Measurements from ENCODE around the gene GNAT2. TPM values are rescaled to one million over a fixed set of nuclear protein-coding genes. Genes with fewer than 3 reads are reported as not detected.

GNAT2 gene
- total RNA-seq, 1 donor from 2014 or later, result not detected

- Histone ChIP-seq H3K36me3 (ENCODE audit: insufficient read depth, low read length) (no peaks in the 10 kb centered on the region), H3K27ac (ENCODE audit: low read depth, low read length) (no peak overlapping the region), H2AFZ (ENCODE audit: low read depth, low read length) (no peak overlapping the region), H3K4me3 (ENCODE audit: insufficient read depth, low read depth, low read length) (no peak overlapping the region), H3K4me2 (ENCODE audit: low read length) (no peak overlapping the region), H3K27me3 (ENCODE audit: insufficient read depth, low read length) (peaks cover 5% of the 10 kb centered on the region), H3K9ac (ENCODE audit: low read length) (no peak overlapping the region), H3K79me2 (ENCODE audit: insufficient read depth, low read length) (no peaks in the 10 kb centered on the region), H3K4me1 (ENCODE audit: insufficient read depth, low read length) (peaks cover 16% of the 10 kb centered on the region), H3K9me3 (ENCODE audit: insufficient read depth, low read depth, low read length) (no peaks in the 10 kb centered on the region), H4K20me1 (ENCODE audit: insufficient read depth, low read length) (no peaks in the 10 kb centered on the region)
- Mint-ChIP-seq H3K27ac (ENCODE audit: unreplicated experiment) (no peak overlapping the region), H3K4me3 (ENCODE audit: unreplicated experiment) (no peak overlapping the region), H3K4me1 (ENCODE audit: low read depth, unreplicated experiment) (no peaks in the 10 kb centered on the region), H3K36me3 (ENCODE audit: low read depth, unreplicated experiment) (no peaks in the 10 kb centered on the region), H3K27me3 (ENCODE audit: low read depth, unreplicated experiment) (peaks cover 47% of the 10 kb centered on the region), H3K9me3 (ENCODE audit: unreplicated experiment) (no peaks in the 10 kb centered on the region)
- DNase-seq (ENCODE audit: low read depth), result no peak
- no peak for TF ChIP-seq CTCF (IDR thresholded peaks at IDR 0.05; ENCODE audit: insufficient read depth, low read depth, low read length)
- no peak for TF ChIP-seq EZH2 (IDR thresholded peaks at IDR 0.05; ENCODE audit: insufficient read depth, low read length)
- no peak for FAIRE-seq
Measured at GRCh38 chr1:109652402-109652801, 33.0 kb upstream of the GNAT2 start.

GRCh38 chr1:109650609-109651008 is 31.2 kb upstream of the GNAT2 start:
- Histone ChIP-seq H3K4me3 (ENCODE audit: insufficient read depth, low read depth, low read length) (no peak overlapping the region), H3K4me1 (ENCODE audit: insufficient read depth, low read length) (peaks cover 14% of the 10 kb centered on the region), H3K79me2 (ENCODE audit: insufficient read depth, low read length) (no peaks in the 10 kb centered on the region), H4K20me1 (ENCODE audit: insufficient read depth, low read length) (no peaks in the 10 kb centered on the region), H3K36me3 (ENCODE audit: insufficient read depth, low read length) (no peaks in the 10 kb centered on the region), H3K27me3 (ENCODE audit: insufficient read depth, low read length) (peaks cover 5% of the 10 kb centered on the region), H3K9ac (ENCODE audit: low read length) (no peak overlapping the region), H2AFZ (ENCODE audit: low read depth, low read length) (no peak overlapping the region), H3K4me2 (ENCODE audit: low read length) (peak overlapping the region; percentile 61), H3K9me3 (ENCODE audit: insufficient read depth, low read depth, low read length) (no peaks in the 10 kb centered on the region), H3K27ac (ENCODE audit: low read depth, low read length) (no peak overlapping the region)
- Mint-ChIP-seq H3K4me1 (ENCODE audit: low read depth, unreplicated experiment) (no peaks in the 10 kb centered on the region), H3K36me3 (ENCODE audit: low read depth, unreplicated experiment) (no peaks in the 10 kb centered on the region), H3K27ac (ENCODE audit: unreplicated experiment) (no peak overlapping the region), H3K4me3 (ENCODE audit: unreplicated experiment) (no peak overlapping the region), H3K9me3 (ENCODE audit: unreplicated experiment) (no peaks in the 10 kb centered on the region), H3K27me3 (ENCODE audit: low read depth, unreplicated experiment) (peaks cover 44% of the 10 kb centered on the region)
- no peak for FAIRE-seq
- TF ChIP-seq CTCF (IDR thresholded peaks at IDR 0.05; ENCODE audit: insufficient read depth, low read depth, low read length), result no peak
- TF ChIP-seq EZH2 (IDR thresholded peaks at IDR 0.05; ENCODE audit: insufficient read depth, low read length), result no peak
- peak; percentile 36 for DNase-seq (ENCODE audit: low read depth)

GRCh38 chr1:109649491-109649914 is 30.1 kb upstream of the GNAT2 start:
- Histone ChIP-seq H3K4me2 (ENCODE audit: low read length) (peak overlapping the region; percentile 74), H3K79me2 (ENCODE audit: insufficient read depth, low read length) (no peaks in the 10 kb centered on the region), H3K4me1 (ENCODE audit: insufficient read depth, low read length) (peaks cover 12% of the 10 kb centered on the region), H4K20me1 (ENCODE audit: insufficient read depth, low read length) (no peaks in the 10 kb centered on the region), H3K27ac (ENCODE audit: low read depth, low read length) (no peak overlapping the region), H2AFZ (ENCODE audit: low read depth, low read length) (peak overlapping the region; percentile 10), H3K4me3 (ENCODE audit: insufficient read depth, low read depth, low read length) (peak overlapping the region; percentile 38), H3K27me3 (ENCODE audit: insufficient read depth, low read length) (peaks cover 5% of the 10 kb centered on the region), H3K9me3 (ENCODE audit: insufficient read depth, low read depth, low read length) (no peaks in the 10 kb centered on the region), H3K9ac (ENCODE audit: low read length) (peak overlapping the region; percentile 30), H3K36me3 (ENCODE audit: insufficient read depth, low read length) (no peaks in the 10 kb centered on the region)
- TF ChIP-seq CTCF (IDR thresholded peaks at IDR 0.05; ENCODE audit: insufficient read depth, low read depth, low read length) (peak; percentile 28), EZH2 (IDR thresholded peaks at IDR 0.05; ENCODE audit: insufficient read depth, low read length) (no peak)
- H3K27me3 Mint-ChIP-seq (ENCODE audit: low read depth, unreplicated experiment), result peaks cover 33% of the 10 kb centered on the region
- no peak overlapping the region for H3K27ac Mint-ChIP-seq (ENCODE audit: unreplicated experiment)
- H3K36me3 Mint-ChIP-seq (ENCODE audit: low read depth, unreplicated experiment), result no peaks in the 10 kb centered on the region
- peak; percentile 27 for DNase-seq (ENCODE audit: low read depth)
- no peaks in the 10 kb centered on the region for H3K9me3 Mint-ChIP-seq (ENCODE audit: unreplicated experiment)
- H3K4me3 Mint-ChIP-seq (ENCODE audit: unreplicated experiment), result no peak overlapping the region
- FAIRE-seq, result no peak
- no peaks in the 10 kb centered on the region for H3K4me1 Mint-ChIP-seq (ENCODE audit: low read depth, unreplicated experiment)

All from astrocyte (in vitro differentiated cells and primary cell).